ENCODE measurements around the gene SHROOM1. TPM values are rescaled to one million over a fixed set of nuclear protein-coding genes. Genes with fewer than 3 reads are reported as not detected.
A peak's percentile ranks its signal among the peaks of the same experiment; 100 is the strongest.

The SHROOM1 gene
- total and polyA plus RNA-seq, 3 experiments from 2014 or later: 1.6 to 2.0 TPM; not detected in 1

DNA sequence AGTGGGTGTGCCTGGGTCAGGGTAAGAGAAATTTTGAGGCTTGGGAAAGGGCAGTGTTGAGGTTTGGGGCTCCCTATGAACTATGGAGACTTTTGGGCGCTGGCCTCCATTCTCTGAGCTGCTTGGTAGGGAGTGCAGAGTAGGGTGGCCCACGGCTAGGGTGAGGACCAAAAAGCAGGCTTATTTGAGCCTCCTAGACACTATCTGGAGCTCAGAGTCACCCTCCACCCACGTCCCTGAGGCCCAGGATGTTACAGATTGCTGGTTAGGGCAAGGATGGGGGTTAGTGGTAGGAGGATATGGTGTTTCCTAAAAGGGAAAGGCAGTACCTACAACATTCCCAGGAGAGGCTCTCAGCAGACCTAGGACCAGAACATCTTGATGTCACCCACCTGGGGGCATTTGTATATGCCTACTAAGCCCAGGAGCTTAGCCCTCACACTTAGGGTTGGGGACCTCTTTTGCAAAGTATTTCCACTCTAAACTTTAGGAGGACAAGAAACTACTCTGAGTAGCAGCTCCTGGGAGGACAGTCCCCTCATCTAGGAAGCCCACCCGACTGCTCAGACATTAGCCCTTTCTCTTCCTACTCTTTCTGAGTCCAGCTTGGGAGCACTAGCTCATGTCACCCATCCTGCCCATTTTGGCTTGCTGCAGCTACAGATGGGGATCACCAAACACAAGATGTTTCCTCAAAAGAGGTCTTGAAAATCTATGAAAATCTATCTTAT is 2.3 kb downstream of the SHROOM1 start:
- H3K9me3 Mint-ChIP-seq: peaks cover 0 to 2% (median 0%) of the 10 kb centered on the region in 5 donors
- H3K27ac ChIP-seq (ENCODE audit: low read depth, low read length): no peak overlapping the region
- peaks cover 5% of the 10 kb centered on the region for H3K4me1 ChIP-seq (ENCODE audit: insufficient read depth, low read length)
- H3K27ac Mint-ChIP-seq: no peak overlapping the region
- no peaks in the 10 kb centered on the region for H3K36me3 ChIP-seq (ENCODE audit: insufficient read depth, low read length)
- peaks cover 33% of the 10 kb centered on the region for H3K27me3 ChIP-seq (ENCODE audit: insufficient read depth, low read length, poor library complexity, severe bottlenecking)
- peaks cover 46 to 54% of the 10 kb centered on the region in 2 donors for H3K27me3 Mint-ChIP-seq
- peaks cover 0 to 1% (median 0%) of the 10 kb centered on the region in 3 donors for H3K36me3 Mint-ChIP-seq
- ChIA-PET POLR2A (interaction anchor here (0.5 kb wide), 1 partner anchor 8 kb away, joined by 3 read pairs; no protein-coding TSS in a partner anchor), CTCF (interaction anchor here (1.2 to 6.3 kb wide), 9 partner anchors 9 to 302 kb away, joined by 4 to 47 read pairs (median 8); partner anchors contain the start of genes LEAP2 and SOWAHA)
- no peaks in the 10 kb centered on the region for H3K9me3 ChIP-seq (ENCODE audit: low read length)
- DNase-seq: no peak
- H3K4me1 Mint-ChIP-seq: peaks cover 4 to 24% (median 6%) of the 10 kb centered on the region in 3 donors
- no peak overlapping the region for H3K4me3 ChIP-seq (ENCODE audit: low read length)
- peak overlapping the region in 1 of 7 donors; percentile 78 for H3K4me3 Mint-ChIP-seq

DNA sequence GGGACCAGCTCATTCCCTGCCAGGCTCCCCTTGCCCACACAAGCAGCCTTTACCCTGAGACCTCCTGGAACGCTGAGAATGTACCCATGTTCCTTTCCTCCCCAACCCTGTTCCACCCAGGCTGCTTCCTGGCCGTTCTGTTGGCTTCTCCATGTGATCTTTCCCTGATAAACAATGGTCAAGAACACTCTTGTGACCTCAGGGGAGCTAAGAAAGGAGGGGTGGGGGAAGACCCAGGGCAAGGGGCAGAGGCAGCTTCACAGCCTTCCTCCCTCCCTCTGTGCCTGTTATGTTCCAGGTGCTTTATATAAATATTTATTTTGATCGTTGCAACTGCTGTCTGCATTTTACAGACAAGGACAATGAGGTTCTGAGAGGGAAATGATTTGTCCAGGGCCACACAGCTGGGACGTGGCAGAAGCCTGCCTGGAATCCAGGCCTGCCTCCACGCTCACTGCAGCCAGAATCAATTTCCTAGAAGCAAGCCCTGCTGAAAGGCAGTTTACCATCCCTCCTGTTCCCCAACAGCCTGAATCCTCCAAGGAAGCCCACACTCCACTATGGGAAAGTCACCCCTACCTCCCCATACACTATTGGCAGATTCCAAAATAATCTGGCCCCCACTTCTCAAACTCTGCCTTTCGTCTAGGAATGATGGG is 3.9 kb downstream of the SHROOM1 start:
- DNase-seq: no peak
- Histone ChIP-seq H3K27ac (ENCODE audit: low read depth, low read length) (no peak overlapping the region), H3K4me3 (ENCODE audit: low read length) (no peak overlapping the region), H3K4me1 (ENCODE audit: insufficient read depth, low read length) (peaks cover 5% of the 10 kb centered on the region), H3K9me3 (ENCODE audit: low read length) (no peaks in the 10 kb centered on the region), H3K27me3 (ENCODE audit: insufficient read depth, low read length, poor library complexity, severe bottlenecking) (peaks cover 32% of the 10 kb centered on the region), H3K36me3 (ENCODE audit: insufficient read depth, low read length) (no peaks in the 10 kb centered on the region)
- POLR2A ChIA-PET: no interaction called here
- Mint-ChIP-seq H3K27me3 (peaks cover 48 to 57% of the 10 kb centered on the region in 2 donors), H3K9me3 (peaks cover 0 to 2% (median 0%) of the 10 kb centered on the region in 5 donors), H3K4me3 (peak overlapping the region; percentile 24 to 81 (median 46)), H3K27ac (no peak overlapping the region), H3K36me3 (peaks cover 0 to 1% (median 0%) of the 10 kb centered on the region in 3 donors), H3K4me1 (peaks cover 4 to 24% (median 6%) of the 10 kb centered on the region in 3 donors)
- CTCF ChIA-PET: interaction anchor here (6.3 kb wide), 1 partner anchor 8 kb away, joined by 47 read pairs; no protein-coding TSS in a partner anchor

DNA sequence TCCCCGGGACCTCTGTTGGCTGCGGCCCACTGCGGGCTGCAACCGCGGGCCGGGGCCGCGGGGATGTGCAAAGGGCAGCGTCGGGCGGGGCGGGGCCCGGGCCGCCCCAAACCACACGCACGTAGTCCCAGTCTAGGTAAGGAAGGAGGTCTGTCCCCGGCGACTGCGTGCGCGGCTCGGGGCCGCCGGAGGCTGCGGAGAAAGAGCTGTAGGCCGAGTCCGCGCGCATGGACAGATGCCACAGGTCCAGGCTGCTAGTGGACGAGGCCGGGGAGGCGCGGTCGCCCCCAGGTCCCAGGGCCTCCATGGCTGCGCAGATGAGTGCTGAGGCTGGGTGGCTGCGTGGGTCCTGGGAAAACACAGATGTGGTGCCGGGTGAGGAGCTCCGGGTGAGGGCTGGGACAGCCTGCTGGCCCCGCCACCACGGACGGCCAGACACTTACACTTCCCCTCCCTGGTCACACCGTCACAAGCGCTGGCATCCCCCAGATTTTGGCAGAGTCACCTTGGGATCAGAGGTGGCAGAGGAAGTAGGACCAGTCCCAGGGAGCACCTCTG is 4.5 kb downstream of the SHROOM1 start:
- peaks cover 0 to 1% (median 0%) of the 10 kb centered on the region in 3 donors for H3K36me3 Mint-ChIP-seq
- no peak for DNase-seq
- H3K27me3 Mint-ChIP-seq: peaks cover 45 to 51% of the 10 kb centered on the region in 2 donors
- Histone ChIP-seq H3K27me3 (ENCODE audit: insufficient read depth, low read length, poor library complexity, severe bottlenecking) (peaks cover 28% of the 10 kb centered on the region), H3K4me1 (ENCODE audit: insufficient read depth, low read length) (peaks cover 5% of the 10 kb centered on the region), H3K4me3 (ENCODE audit: low read length) (no peak overlapping the region), H3K9me3 (ENCODE audit: low read length) (no peaks in the 10 kb centered on the region), H3K36me3 (ENCODE audit: insufficient read depth, low read length) (no peaks in the 10 kb centered on the region), H3K27ac (ENCODE audit: low read depth, low read length) (no peak overlapping the region)
- CTCF ChIA-PET: interaction anchor here (6.3 kb wide), 1 partner anchor 7 kb away, joined by 47 read pairs; no protein-coding TSS in a partner anchor
- no peak overlapping the region for H3K27ac Mint-ChIP-seq
- H3K4me1 Mint-ChIP-seq: peaks cover 2 to 18% (median 4%) of the 10 kb centered on the region in 3 donors
- no peaks in the 10 kb centered on the region for H3K9me3 Mint-ChIP-seq
- peak overlapping the region in 4 of 7 donors; percentile 15 to 46 (median 35) for H3K4me3 Mint-ChIP-seq
- POLR2A ChIA-PET: no interaction called here

DNA sequence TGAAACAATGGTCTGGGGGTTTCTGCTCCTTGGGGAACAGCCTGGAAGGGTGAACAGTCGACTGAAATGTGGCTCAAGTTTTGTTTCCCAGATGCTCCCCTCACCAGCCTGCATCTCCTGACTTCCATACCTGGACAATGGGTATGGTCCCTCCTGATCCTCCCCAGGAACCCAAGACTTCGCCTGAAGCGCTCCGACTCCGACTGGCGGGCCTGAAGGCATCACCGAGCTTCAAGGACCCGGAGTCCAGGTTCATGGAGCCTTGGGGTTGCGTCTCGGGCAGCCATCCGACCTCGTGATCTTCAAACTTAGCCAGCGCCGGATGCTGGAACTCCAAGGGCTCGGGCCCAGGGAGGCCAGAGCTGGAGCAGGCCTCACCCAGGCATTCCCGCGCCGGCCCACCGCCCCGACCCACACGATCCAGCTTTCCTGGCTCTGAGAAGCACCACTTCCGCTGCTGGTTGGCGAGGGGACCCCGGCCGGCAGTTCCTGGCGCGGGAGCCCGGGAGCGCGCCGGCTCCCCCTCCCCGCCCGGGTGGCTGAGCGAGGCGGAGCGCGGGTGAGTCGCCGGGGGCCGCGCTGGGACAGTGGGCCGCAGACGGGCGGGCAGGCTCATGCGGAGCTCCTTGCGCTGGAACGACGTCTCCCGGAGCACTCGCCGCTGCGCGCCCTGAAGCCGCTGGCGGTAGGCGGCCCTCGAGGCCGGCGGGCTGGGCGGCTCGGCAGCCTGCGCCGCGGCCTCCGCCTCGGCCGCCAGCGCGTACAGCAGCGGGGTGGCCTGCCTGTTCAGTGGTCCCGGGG is 5.2 kb downstream of the SHROOM1 start:
- no peaks in the 10 kb centered on the region for H3K36me3 ChIP-seq (ENCODE audit: insufficient read depth, low read length)
- peaks cover 46 to 53% of the 10 kb centered on the region in 2 donors for H3K27me3 Mint-ChIP-seq
- no peak overlapping the region for H3K4me3 ChIP-seq (ENCODE audit: low read length)
- H3K4me3 Mint-ChIP-seq: peak overlapping the region in 5 of 7 donors; percentile 26 to 46 (median 39)
- peaks cover 5% of the 10 kb centered on the region for H3K4me1 ChIP-seq (ENCODE audit: insufficient read depth, low read length)
- H3K9me3 Mint-ChIP-seq: no peaks in the 10 kb centered on the region
- CTCF ChIA-PET: interaction anchor here (0.7 kb wide), 2 partner anchors 11 to 40 kb away, joined by 3 read pairs; no protein-coding TSS in a partner anchor
- H3K27me3 ChIP-seq (ENCODE audit: insufficient read depth, low read length, poor library complexity, severe bottlenecking): peaks cover 28% of the 10 kb centered on the region
- peaks cover 0 to 1% (median 0%) of the 10 kb centered on the region in 3 donors for H3K36me3 Mint-ChIP-seq
- H3K27ac ChIP-seq (ENCODE audit: low read depth, low read length): no peak overlapping the region
- peaks cover 2 to 20% (median 6%) of the 10 kb centered on the region in 3 donors for H3K4me1 Mint-ChIP-seq
- POLR2A ChIA-PET: no interaction called here
- H3K27ac Mint-ChIP-seq: no peak overlapping the region
- no peak for DNase-seq
- H3K9me3 ChIP-seq (ENCODE audit: low read length): no peaks in the 10 kb centered on the region

DNA sequence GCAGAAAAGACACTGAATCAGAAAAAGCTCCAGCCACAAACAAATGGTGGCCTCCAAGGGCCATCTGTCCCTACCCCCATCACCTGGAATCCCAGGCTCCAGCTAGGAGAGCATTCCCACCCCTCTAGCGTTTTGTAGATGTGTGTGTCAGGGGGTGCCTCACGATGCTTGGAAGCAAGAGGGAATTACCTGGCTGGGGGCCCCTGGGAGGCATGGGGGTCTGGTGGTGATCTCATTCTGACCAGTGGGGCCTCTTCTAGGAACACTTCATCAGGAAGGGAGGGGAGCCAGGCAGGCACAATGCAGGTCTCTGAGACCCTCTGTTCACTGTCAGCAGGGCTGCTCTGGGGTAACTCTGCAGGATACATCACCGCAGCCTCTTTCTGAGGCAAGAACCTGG is 6.0 kb downstream of the SHROOM1 start:
- no peak for DNase-seq
- Mint-ChIP-seq H3K9me3 (no peaks in the 10 kb centered on the region), H3K4me1 (peaks cover 0 to 17% (median 10%) of the 10 kb centered on the region in 3 donors), H3K27me3 (peaks cover 47 to 54% of the 10 kb centered on the region in 2 donors), H3K4me3 (peak overlapping the region in 4 of 7 donors; percentile 26 to 46 (median 36)), H3K36me3 (no peaks in the 10 kb centered on the region), H3K27ac (no peak overlapping the region)
- Histone ChIP-seq H3K36me3 (ENCODE audit: insufficient read depth, low read length) (no peaks in the 10 kb centered on the region), H3K9me3 (ENCODE audit: low read length) (no peaks in the 10 kb centered on the region), H3K4me1 (ENCODE audit: insufficient read depth, low read length) (peaks cover 11% of the 10 kb centered on the region), H3K27me3 (ENCODE audit: insufficient read depth, low read length, poor library complexity, severe bottlenecking) (peaks cover 28% of the 10 kb centered on the region), H3K27ac (ENCODE audit: low read depth, low read length) (no peak overlapping the region), H3K4me3 (ENCODE audit: low read length) (no peak overlapping the region)
- CTCF ChIA-PET: interaction anchor here (0.7 kb wide), 1 partner anchor 10 kb away, joined by 3 read pairs; no protein-coding TSS in a partner anchor
- POLR2A ChIA-PET: no interaction called here

DNA sequence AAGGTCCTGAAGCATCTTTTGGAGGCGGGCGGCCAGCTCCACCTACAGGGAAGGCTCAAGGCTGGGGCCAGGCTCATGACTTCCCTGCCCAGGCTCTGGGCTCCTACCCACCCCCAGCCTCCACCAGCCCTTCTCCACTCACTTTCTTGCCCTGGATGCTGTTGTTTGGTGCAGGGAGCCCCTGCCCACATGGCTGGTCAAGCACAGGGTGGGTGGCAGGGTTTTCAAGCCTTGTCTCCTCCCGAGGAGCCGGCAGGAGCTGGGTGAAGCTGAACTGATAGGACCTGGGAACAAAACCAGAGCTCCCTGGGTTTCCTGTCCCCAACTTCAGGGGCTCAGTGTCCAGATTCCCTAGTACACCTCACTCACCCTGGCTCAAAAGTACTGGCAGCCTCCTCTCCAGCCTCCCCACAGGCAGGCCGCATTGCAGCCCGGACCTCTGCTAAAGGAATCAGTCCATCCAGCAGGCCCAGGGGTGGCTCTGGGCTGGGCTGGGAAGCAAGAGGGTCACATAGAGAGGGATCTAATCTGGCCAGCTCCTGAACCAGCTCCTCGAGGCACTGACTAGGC is 6.9 kb downstream of the SHROOM1 start:
- ChIA-PET CTCF (interaction anchor here (1.4 kb wide), 1 partner anchor 10 kb away, joined by 4 read pairs; the partner anchor contains the start of gene SOWAHA), POLR2A (no interaction called here)
- Mint-ChIP-seq H3K4me3 (peak overlapping the region in 1 of 7 donors; percentile 24), H3K36me3 (no peaks in the 10 kb centered on the region), H3K27me3 (peaks cover 46 to 57% of the 10 kb centered on the region in 2 donors), H3K9me3 (no peaks in the 10 kb centered on the region), H3K4me1 (peaks cover 0 to 13% (median 6%) of the 10 kb centered on the region in 3 donors), H3K27ac (no peak overlapping the region)
- Histone ChIP-seq H3K27ac (ENCODE audit: low read depth, low read length) (no peak overlapping the region), H3K27me3 (ENCODE audit: insufficient read depth, low read length, poor library complexity, severe bottlenecking) (peaks cover 28% of the 10 kb centered on the region), H3K36me3 (ENCODE audit: insufficient read depth, low read length) (no peaks in the 10 kb centered on the region), H3K9me3 (ENCODE audit: low read length) (no peaks in the 10 kb centered on the region), H3K4me1 (ENCODE audit: insufficient read depth, low read length) (peaks cover 11% of the 10 kb centered on the region), H3K4me3 (ENCODE audit: low read length) (no peak overlapping the region)
- DNase-seq: no peak
